ENCODE measurements around the gene MAZ.

MAZ gene

DNA sequence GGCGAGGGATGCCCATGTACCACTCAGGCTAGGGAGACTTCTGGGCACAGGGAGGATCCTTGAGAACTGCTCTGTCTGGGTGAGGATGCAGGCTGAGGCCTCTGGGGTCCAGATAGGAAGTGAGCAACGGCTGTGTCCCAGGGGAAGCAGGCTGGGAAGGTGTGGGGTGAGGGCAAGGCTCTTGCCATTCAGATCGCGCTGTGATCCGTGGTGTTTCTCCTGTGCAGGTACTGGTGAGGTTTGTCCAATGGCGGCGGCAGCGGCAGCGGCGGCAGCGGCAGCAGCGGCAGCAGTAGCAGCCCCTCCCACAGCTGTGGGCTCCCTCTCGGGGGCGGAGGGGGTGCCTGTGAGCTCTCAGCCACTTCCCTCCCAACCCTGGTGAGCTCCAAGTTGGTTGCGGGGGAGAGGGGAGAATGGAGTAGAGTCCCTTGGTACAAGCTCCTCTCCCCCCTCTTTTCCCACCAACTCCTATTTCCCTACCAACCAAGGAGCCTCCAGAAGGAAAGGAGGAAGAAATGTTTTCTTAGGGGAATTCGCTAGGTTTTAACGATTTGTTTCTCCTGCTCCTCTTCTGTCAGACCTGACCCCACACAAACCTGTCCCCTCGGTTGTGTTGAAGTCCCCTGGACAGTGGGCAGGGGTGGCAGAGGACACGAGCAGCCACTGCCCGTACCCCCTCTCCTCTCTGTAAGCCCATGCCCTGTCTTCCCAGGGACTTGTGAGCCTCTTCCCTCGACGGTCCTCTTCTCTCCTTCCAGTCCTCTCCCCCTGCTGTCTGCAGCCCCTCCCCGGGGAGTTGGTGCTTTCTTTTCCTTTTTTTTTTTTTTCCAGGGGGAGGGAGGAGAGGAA, 3.7 kb downstream of the MAZ start:
- DNase-seq (ENCODE audit: low read depth) = peak; percentile 44

DNA sequence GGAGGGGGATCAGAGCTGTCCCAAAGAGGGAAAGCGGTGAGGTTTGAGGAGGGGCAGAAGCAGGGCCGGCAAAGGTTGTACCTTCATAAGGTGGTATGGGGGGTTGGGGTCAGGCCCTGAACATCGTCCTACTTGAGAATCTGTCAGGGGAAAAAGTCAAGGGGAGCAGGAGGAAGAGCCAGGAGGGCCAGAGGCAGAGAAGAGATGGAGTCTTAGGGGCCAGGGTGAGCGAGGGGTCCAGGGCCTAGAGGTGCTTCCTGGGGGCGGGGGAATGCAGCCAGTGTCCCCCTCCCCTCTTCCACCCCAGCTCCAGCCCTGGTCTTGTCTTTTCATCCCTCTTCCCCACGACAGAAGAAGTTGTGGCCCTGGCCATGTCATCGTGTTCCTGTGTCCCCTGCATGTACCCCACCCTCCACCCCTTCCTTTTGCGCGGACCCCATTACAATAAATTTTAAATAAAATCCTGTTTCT, 4.4 kb downstream of the MAZ start:
- no peak for DNase-seq (ENCODE audit: low read depth)

GRCh38 chr16:29811170-29811895, 5.0 kb downstream of the MAZ start:
- DNase-seq (ENCODE audit: low read depth) = peak; percentile 97

DNA sequence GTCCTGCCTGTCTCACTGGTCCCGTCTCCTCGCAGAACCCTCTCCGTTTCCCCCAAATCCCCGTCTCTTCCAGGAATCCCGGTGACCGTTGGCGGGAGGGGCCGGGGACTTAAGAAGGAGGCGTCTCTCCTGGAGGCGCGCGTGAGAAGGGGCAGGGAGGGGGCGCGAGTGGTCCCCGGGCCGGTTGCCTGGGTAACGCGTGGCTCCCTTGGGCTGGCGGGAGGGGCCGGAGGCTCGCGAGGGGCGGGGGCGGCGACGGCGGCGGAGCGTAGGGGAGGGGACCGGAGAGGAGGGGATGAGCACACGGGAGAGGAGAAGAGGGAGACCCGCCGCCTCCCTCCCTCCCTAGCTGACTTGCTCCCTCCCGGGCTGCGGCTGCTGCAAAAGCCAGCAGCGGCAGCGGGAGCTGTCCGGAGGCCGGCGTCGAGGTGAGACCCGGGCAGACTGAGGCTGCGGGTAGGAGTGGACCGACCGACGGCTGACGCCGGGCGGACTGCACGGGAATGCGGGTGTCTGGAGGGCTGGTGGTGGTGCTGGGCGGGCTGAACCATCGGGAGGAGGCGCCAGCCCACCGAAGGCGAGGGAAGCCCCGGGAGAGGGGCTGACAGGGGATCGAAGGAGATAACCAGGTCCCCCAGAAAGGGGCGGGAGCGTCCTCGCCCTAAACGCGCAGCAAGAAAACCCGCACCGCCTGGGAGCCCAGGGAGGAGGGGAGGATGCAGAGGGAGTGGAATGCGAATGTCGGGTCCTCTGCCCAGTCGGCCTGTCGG, 5.8 kb downstream of the MAZ start, which contains the start of gene PRRT2:
PRRT2 (plus strand) TSS at position 298 of the 770 bp plus-strand sequence. CDS start 862 bp downstream, outside the sequence.
- DNase-seq (ENCODE audit: low read depth) = peak; percentile 37

- no peak for DNase-seq (ENCODE audit: low read depth)
These were observed 6.7 kb downstream of the MAZ start for GRCh38 chr16:29812754-29813643.

DNA sequence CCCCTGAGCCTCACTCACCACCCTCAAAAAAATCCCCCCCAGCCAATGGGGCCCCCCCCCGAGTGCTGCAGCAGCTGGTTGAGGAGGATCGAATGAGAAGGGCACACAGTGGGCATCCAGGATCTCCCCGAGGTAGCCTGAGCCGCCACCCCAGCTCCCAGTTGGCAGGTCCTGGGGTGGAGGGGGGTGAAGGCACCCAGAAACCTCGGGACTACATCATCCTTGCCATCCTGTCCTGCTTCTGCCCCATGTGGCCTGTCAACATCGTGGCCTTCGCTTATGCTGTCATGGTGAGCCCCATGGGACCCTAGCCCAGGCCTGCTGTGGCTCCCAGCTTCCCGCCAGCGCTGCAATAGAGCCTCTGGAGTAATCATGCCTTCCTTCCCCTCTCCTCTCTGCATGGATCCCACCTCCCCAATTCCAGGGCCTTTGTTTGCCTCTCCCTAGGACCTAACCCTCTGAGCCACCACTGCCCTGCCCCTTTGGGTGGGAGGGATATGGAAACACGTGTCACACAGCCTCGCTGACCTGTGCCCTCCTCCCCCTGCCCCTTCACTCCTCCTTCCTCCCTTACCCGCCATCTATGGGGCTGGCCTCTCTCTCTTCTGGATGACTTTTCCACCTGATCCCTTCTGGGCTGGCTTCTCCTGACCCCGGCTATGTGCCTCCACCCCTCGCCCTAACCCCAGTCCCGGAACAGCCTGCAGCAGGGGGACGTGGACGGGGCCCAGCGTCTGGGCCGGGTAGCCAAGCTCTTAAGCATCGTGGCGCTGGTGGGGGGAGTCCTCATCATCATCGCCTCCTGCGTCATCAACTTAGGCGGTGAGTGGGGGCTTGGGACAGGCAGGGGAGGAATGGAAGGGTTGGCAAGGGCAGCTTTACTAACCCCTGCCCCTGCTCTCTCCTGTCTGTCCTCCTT, 7.6 kb downstream of the MAZ start:
- DNase-seq (ENCODE audit: low read depth) = no peak

DNA sequence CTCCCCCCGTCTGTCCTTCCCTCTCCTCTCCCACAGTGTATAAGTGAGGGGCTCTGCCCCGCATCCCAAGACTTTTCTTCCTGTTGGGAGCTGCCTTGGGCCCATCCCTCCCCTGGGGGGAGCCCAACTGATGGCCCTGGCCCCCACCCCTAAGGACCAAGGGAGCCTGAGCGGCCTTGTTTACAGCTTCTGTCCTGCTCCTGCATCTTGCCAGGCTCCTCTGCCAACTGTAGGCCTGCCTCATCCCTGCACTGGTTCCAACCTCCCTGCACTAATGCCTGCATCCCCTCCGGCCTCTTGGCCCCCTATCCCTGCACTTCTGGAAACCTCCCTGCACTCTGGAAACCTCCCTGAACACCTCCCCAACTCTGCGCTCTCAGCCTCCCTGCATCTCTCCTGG, 8.3 kb downstream of the MAZ start:
- no peak for DNase-seq (ENCODE audit: low read depth)

DNA sequence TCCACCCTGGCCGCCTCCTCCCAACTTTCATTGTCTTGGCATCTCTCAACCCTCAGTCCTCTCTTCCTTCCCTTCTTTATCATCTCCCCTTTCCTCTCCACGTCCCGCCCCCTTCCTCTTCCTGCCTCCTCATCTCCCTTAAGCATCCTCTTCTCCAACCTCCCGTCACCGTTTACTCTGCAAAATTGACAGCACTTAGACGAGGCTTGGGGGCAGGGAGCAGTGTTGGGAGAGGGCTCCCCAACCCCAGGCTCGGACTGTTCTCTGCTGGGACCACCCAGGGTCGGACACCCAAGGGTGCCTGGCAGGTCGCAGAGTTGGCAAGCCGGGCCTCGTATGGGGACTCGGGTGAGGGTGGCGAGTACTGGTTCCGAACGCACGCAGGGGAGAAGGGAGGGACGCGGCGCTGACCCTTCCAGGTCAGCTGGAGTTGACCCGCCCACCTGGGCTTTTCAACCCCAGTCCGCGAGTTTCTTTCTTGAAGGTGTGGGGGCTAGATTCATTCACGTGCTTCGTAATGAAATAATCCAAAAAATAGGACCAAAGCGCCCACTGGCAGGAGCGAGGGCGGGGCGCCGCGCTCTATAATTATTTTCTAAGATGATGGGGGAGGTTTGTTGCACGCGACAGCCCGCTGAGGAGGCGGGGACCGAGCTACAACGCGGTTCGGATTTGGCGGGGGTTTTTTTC, 8.8 kb downstream of the MAZ start:
- DNase-seq (ENCODE audit: low read depth) = no peak

GRCh38 chr16:29815793-29816693, 9.7 kb downstream of the MAZ start, which contains the start of gene PAGR1:
TSS of gene PAGR1 (plus strand) at chr16:29816152. CDS start at chr16:29816526, 374 bp downstream.
- DNase-seq (ENCODE audit: low read depth) = peak; percentile 100

DNA sequence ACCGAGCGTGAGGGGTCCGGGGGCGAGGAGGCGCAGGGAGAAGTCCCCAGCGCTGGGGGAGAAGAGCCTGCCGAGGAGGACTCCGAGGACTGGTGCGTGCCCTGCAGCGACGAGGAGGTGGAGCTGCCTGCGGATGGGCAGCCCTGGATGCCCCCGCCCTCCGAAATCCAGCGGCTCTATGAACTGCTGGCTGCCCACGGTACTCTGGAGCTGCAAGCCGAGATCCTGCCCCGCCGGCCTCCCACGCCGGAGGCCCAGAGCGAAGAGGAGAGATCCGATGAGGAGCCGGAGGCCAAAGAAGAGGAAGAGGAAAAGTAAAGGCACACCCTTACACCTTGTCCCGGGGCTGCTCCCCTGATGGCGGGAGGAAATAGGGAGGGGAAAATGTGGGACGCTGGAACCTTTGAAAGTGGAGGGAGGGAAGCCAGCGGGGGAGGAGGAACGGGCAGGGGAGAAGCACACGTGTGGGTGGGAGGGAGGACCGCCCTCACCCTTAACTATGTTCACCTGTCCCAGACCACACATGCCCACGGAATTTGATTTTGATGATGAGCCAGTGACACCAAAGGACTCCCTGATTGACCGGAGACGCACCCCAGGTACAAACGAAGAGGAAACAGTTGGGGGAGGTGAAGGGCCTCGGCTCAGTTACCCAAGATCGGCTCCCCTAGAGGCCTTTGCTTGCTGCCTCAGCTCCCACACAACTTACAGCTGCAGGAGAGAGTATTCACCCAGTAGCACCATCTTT, 10.5 kb downstream of the MAZ start:
- DNase-seq (ENCODE audit: low read depth) = peak; percentile 71

DNA sequence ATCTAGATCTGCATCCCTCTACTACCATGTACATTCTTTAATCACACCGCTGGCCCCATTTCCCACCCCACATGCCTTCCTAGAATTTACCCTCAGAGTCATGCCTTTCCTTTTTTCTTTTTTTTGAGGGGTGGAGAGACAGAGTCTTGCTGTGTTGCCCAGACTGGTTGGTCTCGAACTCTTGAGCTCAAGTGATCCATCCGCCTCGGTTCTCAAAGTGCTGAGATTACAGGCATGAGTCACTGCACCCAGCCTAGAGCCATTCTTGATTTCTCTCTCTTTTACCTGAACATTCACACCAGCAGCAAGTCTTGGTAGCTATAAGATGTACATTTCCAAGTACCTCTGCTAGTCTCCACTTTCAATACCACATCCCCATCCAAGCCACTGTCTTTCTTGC, 11.8 kb downstream of the MAZ start:
- no peak for DNase-seq (ENCODE audit: low read depth)

GRCh38 chr16:29819506-29819905, 13.2 kb downstream of the MAZ start:
- DNase-seq (ENCODE audit: low read depth) = peak; percentile 58

DNA sequence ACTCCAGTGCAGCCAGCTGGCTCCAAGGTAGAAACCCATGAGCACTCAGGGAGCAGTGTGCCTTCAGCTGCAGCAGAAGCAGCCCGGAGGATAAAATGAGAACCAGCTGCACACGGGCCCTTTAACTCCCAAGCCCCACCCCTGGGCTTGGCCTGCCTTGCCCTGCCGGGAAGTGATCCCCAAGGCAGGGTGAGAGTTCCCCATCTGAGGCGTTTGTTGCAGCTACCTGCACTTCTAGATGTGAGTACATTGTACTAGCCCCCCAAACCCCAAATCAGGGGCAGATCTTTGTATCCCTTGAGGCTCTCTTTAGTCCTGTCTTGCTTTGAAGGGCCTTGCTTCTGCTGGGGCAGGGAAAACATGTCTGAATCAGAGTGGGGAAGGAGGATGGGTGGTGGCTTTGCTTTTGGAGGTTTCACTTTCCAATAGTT, 14.0 kb downstream of the MAZ start, which contains the start of gene MVP:
MVP (plus strand) TSS at position 192 of the 431 bp plus-strand sequence. CDS start 10,088 bp downstream, outside the sequence.
- DNase-seq (ENCODE audit: low read depth) = peak; percentile 64

- DNase-seq (ENCODE audit: low read depth) = peak; percentile 26
These were observed 14.7 kb downstream of the MAZ start for GRCh38 chr16:29820730-29821642.

DNA sequence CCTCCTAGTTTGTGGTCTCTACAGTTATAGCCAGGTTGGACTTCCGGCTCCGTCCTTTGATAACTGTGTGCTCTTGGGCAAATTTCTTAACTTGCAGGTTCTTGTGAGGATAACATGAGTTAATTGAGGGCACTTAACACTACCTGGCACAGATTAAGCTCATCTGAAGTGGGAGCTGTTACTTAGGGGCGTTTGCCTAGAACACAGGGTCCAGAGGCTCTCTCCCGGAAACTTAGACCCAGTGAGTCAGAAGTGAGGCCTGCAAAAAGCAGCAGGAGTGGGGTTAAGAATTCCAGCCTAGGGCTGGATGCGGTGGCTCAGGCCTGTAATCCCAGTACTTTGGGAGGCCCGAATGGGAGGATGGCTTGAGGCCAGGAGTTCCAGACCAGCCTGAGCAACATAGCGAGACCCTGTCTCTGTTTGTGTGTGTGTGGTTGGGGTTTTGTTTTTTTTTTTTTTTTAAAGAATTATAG, 15.3 kb downstream of the MAZ start:
- peak; percentile 92 for DNase-seq (ENCODE audit: low read depth)

- DNase-seq (ENCODE audit: low read depth) = peak; percentile 81
These were observed 18.3 kb downstream of the MAZ start for GRCh38 chr16:29824589-29825144.

Data from amniotic epithelial cell (primary cell).